Measurements from ENCODE around the gene ORAI2.

DNA sequence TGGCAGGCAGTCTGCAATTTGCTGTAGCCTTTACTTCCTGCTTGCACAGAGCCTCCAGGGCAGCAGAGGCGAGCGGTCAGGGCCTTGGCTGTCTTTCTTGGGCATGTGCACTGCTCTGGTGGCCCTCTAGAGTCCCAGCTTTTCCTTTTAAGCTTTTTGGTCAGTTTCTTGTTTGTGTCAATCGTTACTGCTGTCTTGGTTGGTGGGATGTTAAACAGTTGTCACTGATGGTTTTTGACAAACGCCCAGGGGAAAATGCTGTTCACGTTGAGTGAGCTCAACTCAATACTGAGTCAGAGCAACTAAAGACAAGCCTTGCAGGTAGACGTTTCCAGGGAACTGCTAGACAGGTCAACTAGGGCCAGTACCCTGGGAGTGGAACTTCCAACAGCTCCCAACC lies 23.3 kb upstream of the ORAI2 start:
- TF ChIP-seq TAF1 (IDR thresholded peaks at IDR 0.05; ENCODE audit: borderline replicate concordance, low read depth, low read length) (no peak), POLR2A (IDR thresholded peaks at IDR 0.05; ENCODE audit: low read depth, low read length) (no peak)
